Psoas muscle (tissue), 8 donors: ENCODE results near the gene VILL. TPM values are rescaled to one million over a fixed set of nuclear protein-coding genes. Genes with fewer than 3 reads are reported as not detected.

Source experiments
- ATAC-seq, 4 donors: fragments of 200-7000 bp; cut with Tn5 transposase; one replicate each; pipeline ENCODE4 v1.9.1; 2020; ENCODE audit warnings: moderate library complexity in 3 of 4, mild to moderate bottlenecking in 2 of 4
- DNase-seq, 2 donors: peaks; one replicate each; pipeline ENCODE4 v3.0.0-alpha.2; 2020
- H3K27ac ChIP-seq: fragments of 200-600 bp; one replicate; pipeline ENCODE4 v1.8.0; 2022
- H3K27me3 ChIP-seq, 3 donors: fragments of 200-600 bp in 1 of 3; one replicate each; pipeline versions ENCODE4 v1.6.1 to v1.8.0; 2013 to 2022; ENCODE audit warnings: low read length in 2 of 3, mild to moderate bottlenecking in 2 of 3, moderate library complexity in 1 of 3; ENCODE audit not compliant: insufficient read depth in 3 of 3
- H3K36me3 ChIP-seq, 2 donors: fragments of 200-600 bp in 1 of 2; one replicate each; pipeline versions ENCODE4 v1.6.1 to v1.8.0; 2013 to 2022; ENCODE audit warnings: low read depth in 1 of 2, mild to moderate bottlenecking in 1 of 2, moderate library complexity in 1 of 2; ENCODE audit not compliant: insufficient read depth in 1 of 2
- H3K4me1 ChIP-seq: fragments of 200-600 bp; one replicate; pipeline ENCODE4 v1.8.0; 2022
- H3K4me3 ChIP-seq: fragments of 200-600 bp; one replicate; pipeline ENCODE4 v1.8.0; 2022; ENCODE audit warnings: mild to moderate bottlenecking
- H3K9me3 ChIP-seq: fragments of 200-600 bp; one replicate; pipeline ENCODE4 v1.8.0; 2022
- WGBS, 3 donors: extraction: QIAGEN DNeasy Blood & Tissue Kit; methylation state at CpG; one replicate each; pipeline versions ENCODE4 v1.1.6 to v1.1.7; 2013; 5-methylcytosine and 5-hydroxymethylcytosine counted together
- intact Hi-C, 2 donors: fragments of 100-400 bp; cut with DNase I; formaldehyde crosslinking; loops; one replicate each; pipeline versions ENCODE4 v1.11.0 to v1.14.2; 2022
- polyA plus RNA-seq, 3 donors: library from polyadenylated mRNA; stranded (reverse); fragments of 200-250 nt; gene quantifications; one replicate each; pipeline ENCODE4 v1.2.3, GENCODE V29; 2013
- total RNA-seq, 4 donors: library from RNA; stranded (reverse); fragmentation: NEBNext Ultra II Directional in 2 of 4; extraction: Animal tissue kit (Norgen Biotek cat#: 25700) in 2 of 4; gene quantifications; one replicate each; pipeline versions ENCODE4 v1.2.1 to v1.2.4, GENCODE V29; 2021 to 2023
- TF ChIP-seq, protein P1 (sequence below): fragments of 200-600 bp; IDR thresholded peaks from one replicate; pipeline ENCODE4 v1.8.0; 2022; ENCODE audit warnings: antibody characterized with exemption
- donor health status: healthy with polysubstance abuse.
- donor health status: DM: no; HTN: no; CAD: no; lungs with moderate emphysema.
- donor health status: Bipolar disorder and iron deficiency.
- donor health status: healthy.
- donor health status: DM: yes; HTN: yes; CAD: no.
- donor health status: DM: no; HTN: no; CAD: no.
- donor health status: DM: no; HTN: no; CAD: no.
- donor health status: DM: yes; HTN: yes; CAD: no.

The VILL gene
- total and polyA plus RNA-seq, 7 donors: 0.65 to 2.1 (median 0.92) TPM

DNA sequence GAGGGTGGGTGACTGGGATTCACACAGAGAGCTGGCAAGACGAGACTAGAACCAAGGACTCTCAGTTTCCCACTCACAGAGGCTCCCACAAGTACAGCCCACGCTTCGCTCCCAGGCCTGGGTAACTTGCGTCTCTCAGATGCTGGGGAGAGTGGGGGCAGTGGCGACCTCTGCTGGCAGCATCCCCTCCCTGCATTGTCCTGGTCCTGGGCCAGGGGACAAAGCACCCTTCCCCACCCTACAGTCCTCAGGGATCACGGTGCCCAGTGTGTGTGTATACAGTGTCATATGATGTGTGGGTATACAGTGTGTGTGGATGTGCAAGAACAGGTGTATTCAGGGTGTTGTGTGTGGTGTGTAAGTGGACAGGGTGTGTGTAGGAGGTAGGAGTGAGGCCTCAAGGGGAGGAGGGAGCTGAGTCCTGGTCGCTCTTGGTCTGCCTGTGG is 12.8 kb downstream of the VILL start:
- Histone ChIP-seq H3K27me3 (no peaks in the 10 kb centered on the region), H3K4me3 (no peak overlapping the region), H3K27ac (no peak overlapping the region), H3K36me3 (no peaks in the 10 kb centered on the region), H3K9me3 (no peaks in the 10 kb centered on the region), H3K4me1 (peaks cover 10% of the 10 kb centered on the region)
- TF ChIP-seq, protein P1, sequence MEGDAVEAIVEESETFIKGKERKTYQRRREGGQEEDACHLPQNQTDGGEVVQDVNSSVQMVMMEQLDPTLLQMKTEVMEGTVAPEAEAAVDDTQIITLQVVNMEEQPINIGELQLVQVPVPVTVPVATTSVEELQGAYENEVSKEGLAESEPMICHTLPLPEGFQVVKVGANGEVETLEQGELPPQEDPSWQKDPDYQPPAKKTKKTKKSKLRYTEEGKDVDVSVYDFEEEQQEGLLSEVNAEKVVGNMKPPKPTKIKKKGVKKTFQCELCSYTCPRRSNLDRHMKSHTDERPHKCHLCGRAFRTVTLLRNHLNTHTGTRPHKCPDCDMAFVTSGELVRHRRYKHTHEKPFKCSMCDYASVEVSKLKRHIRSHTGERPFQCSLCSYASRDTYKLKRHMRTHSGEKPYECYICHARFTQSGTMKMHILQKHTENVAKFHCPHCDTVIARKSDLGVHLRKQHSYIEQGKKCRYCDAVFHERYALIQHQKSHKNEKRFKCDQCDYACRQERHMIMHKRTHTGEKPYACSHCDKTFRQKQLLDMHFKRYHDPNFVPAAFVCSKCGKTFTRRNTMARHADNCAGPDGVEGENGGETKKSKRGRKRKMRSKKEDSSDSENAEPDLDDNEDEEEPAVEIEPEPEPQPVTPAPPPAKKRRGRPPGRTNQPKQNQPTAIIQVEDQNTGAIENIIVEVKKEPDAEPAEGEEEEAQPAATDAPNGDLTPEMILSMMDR: peak; percentile 70
- DNase-seq (peak; percentile 63 to 81), ATAC-seq (peak; percentile 51 to 71 (median 55))
- intact Hi-C loops: loop anchor here (2.0 to 10.0 kb wide), 2 partner anchors 149 kb away; no protein-coding TSS in a partner anchor
- WGBS, 3 donors: 21 to 66% (median 23%) methylated on average over 7 of the region's 7 CpGs

DNA sequence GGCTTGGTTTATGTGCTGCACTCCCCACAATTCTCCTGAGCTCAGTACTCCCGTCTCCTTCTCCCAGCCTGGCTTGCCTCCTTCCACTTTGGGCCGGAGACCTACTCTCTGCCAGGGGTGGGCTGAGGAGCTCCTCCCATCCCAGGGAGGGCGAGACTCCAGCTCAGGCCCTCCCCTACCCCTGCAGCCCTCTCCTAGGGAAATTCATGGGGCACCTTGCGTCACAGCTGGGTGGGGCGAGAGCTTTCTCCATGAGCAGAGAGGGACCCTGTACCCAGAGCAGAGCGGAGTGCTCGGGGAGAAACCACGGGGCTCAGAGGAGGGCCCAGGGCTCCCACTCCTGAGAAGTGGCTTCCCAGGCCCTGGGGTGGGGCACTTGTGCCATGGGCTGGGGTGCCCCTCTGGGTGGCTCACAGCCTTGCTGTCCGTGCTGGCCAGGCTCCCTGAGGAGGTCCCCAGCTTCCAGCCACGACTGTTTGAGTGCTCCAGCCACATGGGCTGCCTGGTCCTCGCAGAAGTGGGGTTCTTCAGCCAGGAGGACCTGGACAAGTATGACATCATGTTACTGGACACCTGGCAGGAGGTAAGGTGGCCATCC is 13.3 kb downstream of the VILL start:
- H3K27me3 ChIP-seq: no peaks in the 10 kb centered on the region
- H3K9me3 ChIP-seq: no peaks in the 10 kb centered on the region
- WGBS, 3 donors: 55 to 75% (median 59%) methylated on average over 11 of the region's 11 CpGs
- H3K4me3 ChIP-seq: no peak overlapping the region
- DNase-seq (peak in 1 of 2 donors; percentile 49), ATAC-seq (no peak)
- intact Hi-C loops: loop anchor here (2.0 to 10.0 kb wide), 2 partner anchors 149 kb away; no protein-coding TSS in a partner anchor
- H3K36me3 ChIP-seq: no peaks in the 10 kb centered on the region
- H3K27ac ChIP-seq: no peak overlapping the region
- H3K4me1 ChIP-seq: peaks cover 10% of the 10 kb centered on the region
- TF ChIP-seq, protein P1: no peak

DNA sequence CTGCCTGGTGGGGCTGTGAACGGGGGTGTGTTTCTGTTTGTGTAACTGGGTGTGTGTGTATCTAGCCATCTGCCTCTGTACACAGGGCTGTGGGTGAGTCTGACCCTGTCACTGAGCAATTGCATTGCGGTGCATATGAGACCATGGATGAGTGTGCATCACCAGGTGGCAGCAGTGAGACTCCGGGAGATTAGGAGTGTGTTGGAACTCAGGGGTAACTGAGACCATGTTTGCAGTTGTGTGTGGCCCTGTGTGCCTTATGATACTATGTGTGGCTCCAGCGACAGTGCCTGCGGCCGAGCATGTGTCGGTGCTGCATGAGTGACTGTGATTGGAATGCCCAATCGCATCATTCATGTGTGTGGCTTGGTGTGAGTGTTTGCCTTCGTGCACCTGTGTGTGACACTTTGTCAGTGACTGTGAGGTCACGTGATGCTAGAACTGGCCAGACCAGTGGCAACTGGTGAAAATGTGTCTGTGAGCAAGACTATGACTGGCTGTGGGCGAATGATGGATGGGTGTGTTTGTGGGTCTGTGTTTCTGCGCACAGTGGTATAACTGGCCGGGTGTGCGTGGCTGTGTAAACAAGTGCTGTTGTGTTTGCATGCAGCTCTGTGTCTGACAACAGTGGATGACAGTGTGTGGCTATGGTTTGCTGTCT is 14.0 kb downstream of the VILL start:
- TF ChIP-seq, protein P1: peak; percentile 58
- no peak overlapping the region for H3K4me3 ChIP-seq
- H3K27ac ChIP-seq: no peak overlapping the region
- WGBS, 3 donors: 33 to 53% (median 44%) methylated on average over 14 of the region's 14 CpGs
- no peaks in the 10 kb centered on the region for H3K9me3 ChIP-seq
- H3K36me3 ChIP-seq: no peaks in the 10 kb centered on the region
- intact Hi-C loops: loop anchor here in 1 of 2 donors (10.0 kb wide), 1 partner anchor 150 kb away; no protein-coding TSS in a partner anchor
- DNase-seq (peak; percentile 70 to 73), ATAC-seq (peak; percentile 80 to 87 (median 80))
- H3K4me1 ChIP-seq: peaks cover 6% of the 10 kb centered on the region
- H3K27me3 ChIP-seq: no peaks in the 10 kb centered on the region

DNA sequence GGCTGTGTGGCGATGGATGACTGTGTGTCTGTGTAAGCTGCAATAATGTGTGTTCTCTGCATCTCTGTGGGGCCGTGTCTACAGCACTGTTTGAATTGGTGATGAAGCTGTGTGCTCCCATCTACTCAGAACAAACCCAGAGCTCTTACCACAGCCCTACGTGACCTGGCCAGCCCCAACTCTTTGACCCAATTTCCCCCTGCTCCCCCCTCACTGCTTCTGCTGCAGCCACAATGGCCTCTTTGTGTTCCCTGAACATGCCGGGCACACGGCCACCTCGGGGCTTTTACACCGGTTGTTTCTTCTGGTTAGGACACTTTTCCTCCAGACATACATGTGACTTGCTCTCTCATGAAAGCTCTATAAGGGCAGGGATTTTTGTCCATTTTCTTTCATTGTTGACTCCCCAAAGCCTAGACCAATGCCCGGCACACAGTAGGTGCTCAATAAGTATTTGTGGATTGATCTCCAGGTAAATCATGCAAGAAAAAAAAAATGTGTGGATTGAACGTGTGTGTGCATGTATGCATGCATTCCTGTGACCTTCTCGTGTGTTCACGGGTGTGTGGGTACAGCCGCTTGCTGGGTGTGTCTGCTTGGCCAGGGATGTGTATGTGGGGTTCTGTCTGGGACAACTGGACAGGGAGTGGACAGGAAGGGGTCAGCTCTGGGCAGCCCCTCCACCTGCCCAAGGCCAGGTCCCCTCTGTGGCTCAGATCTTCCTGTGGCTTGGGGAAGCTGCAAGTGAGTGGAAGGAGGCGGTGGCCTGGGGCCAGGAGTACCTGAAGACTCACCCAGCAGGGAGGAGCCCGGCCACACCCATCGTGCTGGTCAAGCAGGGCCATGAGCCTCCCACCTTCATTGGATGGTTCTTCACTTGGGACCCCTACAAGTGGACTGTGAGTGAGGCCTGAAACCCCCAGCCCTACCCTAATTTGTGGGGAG is 14.8 kb downstream of the VILL start:
- WGBS, 3 donors: 48 to 68% (median 49%) methylated on average over 15 of the region's 15 CpGs
- Histone ChIP-seq H3K27me3 (no peaks in the 10 kb centered on the region), H3K4me3 (no peak overlapping the region), H3K27ac (no peak overlapping the region), H3K4me1 (peaks cover 6% of the 10 kb centered on the region), H3K36me3 (peaks cover 0 to 5% of the 10 kb centered on the region in 2 donors), H3K9me3 (no peaks in the 10 kb centered on the region)
- DNase-seq: peak in 1 of 2 donors; percentile 66
- intact Hi-C loops: loop anchor here in 1 of 2 donors (10.0 kb wide), 1 partner anchor 151 kb away; no protein-coding TSS in a partner anchor
- ATAC-seq: no peak
- TF ChIP-seq, protein P1: no peak
